Neural cell (in vitro differentiated cells): Measurements from ENCODE around the gene CARD14.

ENCODE experiments used
- EP300 ChIP-seq: fragments of 450-650 bp; conservative IDR thresholded peaks from 2 replicates; pipeline ENCODE4 v1.6.1; 2014; ENCODE audit warnings: antibody characterized with exemption, mild to moderate bottlenecking, moderate library complexity; ENCODE audit not compliant: poor library complexity, severe bottlenecking
- EZH2 ChIP-seq: fragments of 200-600, 300-800 bp; shearing (Covaris generic), sonication (generic); IDR thresholded peaks from 2 replicates; pipeline ENCODE4 v1.6.1; 2014; ENCODE audit warnings: antibody characterized with exemption, low read length, borderline replicate concordance, mild to moderate bottlenecking; ENCODE audit not compliant: insufficient read depth, poor library complexity, severe bottlenecking
- MXI1 ChIP-seq: fragments of 450-650 bp; conservative IDR thresholded peaks from 2 replicates; pipeline ENCODE4 v1.6.1; 2014; ENCODE audit warnings: antibody characterized with exemption, mild to moderate bottlenecking; ENCODE audit not compliant: poor library complexity, severe bottlenecking
- POLR2AphosphoS5 ChIP-seq: IDR thresholded peaks from 2 replicates; pipeline ENCODE4 v1.6.1; 2012
- RAD21 ChIP-seq: fragments of 450-650 bp; conservative IDR thresholded peaks from 2 replicates; pipeline ENCODE4 v1.6.1; 2014; ENCODE audit warnings: antibody characterized with exemption, mild to moderate bottlenecking, moderate library complexity
- SMC3 ChIP-seq: fragments of 450-650 bp; conservative IDR thresholded peaks from 2 replicates; pipeline ENCODE4 v1.6.1; 2014; ENCODE audit warnings: antibody characterized with exemption, mild to moderate bottlenecking, moderate library complexity; ENCODE audit not compliant: poor library complexity
- TAF1 ChIP-seq: IDR thresholded peaks from 2 replicates; pipeline ENCODE4 v1.6.1; 2012; ENCODE audit warnings: low read depth
- TF ChIP-seq, protein P1 (sequence below): fragments of 450-650 bp; IDR thresholded peaks from 2 replicates; pipeline ENCODE4 v1.5.1; 2014; ENCODE audit warnings: antibody characterized with exemption, mild to moderate bottlenecking, moderate library complexity; ENCODE audit not compliant: poor library complexity, severe bottlenecking
- TF ChIP-seq, protein P2 (sequence below): IDR thresholded peaks from 2 replicates; pipeline ENCODE4 v1.6.1; 2012; ENCODE audit warnings: borderline replicate concordance

DNA sequence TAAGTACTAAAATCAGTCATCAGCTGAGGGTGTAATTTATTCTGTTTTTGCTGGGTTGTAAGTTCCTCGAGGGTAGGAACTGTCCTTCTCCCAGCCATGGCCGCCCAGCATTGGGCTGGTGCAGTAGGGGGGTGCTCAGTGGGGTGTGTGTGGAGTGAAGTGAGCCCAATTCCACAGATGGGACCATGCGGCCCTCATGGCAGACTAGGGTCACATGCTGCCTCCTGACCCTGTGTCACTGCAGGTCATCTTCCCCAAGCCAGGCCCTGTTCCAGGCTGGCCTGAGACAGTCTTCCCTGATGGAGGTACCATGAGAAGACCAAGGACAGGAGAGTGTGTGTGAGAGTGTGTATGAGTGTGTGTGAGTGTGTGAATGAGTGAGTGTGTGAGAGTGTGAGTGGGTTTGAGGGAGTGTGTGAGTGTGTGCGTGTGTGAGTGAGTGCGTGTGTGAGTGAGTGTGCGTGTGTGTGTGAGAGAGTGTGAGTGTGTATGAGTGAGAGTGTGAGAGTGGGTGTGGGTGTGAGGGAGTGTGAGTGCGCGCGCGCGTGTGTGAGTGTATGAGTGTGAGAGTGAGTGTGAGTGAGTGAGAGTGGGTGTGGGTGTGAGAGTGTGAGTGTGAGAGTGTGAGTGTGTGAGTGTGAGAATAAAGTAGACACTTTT, 54.1 kb downstream of the CARD14 start:
- no peak for TF ChIP-seq EP300
- TF ChIP-seq, protein P1, sequence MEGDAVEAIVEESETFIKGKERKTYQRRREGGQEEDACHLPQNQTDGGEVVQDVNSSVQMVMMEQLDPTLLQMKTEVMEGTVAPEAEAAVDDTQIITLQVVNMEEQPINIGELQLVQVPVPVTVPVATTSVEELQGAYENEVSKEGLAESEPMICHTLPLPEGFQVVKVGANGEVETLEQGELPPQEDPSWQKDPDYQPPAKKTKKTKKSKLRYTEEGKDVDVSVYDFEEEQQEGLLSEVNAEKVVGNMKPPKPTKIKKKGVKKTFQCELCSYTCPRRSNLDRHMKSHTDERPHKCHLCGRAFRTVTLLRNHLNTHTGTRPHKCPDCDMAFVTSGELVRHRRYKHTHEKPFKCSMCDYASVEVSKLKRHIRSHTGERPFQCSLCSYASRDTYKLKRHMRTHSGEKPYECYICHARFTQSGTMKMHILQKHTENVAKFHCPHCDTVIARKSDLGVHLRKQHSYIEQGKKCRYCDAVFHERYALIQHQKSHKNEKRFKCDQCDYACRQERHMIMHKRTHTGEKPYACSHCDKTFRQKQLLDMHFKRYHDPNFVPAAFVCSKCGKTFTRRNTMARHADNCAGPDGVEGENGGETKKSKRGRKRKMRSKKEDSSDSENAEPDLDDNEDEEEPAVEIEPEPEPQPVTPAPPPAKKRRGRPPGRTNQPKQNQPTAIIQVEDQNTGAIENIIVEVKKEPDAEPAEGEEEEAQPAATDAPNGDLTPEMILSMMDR = no peak
- no peak for TF ChIP-seq EZH2
- no peak for TF ChIP-seq POLR2AphosphoS5
- no peak for TF ChIP-seq TAF1
- no peak for TF ChIP-seq SMC3
- no peak for TF ChIP-seq RAD21
- no peak for TF ChIP-seq MXI1
- TF ChIP-seq, protein P2, sequence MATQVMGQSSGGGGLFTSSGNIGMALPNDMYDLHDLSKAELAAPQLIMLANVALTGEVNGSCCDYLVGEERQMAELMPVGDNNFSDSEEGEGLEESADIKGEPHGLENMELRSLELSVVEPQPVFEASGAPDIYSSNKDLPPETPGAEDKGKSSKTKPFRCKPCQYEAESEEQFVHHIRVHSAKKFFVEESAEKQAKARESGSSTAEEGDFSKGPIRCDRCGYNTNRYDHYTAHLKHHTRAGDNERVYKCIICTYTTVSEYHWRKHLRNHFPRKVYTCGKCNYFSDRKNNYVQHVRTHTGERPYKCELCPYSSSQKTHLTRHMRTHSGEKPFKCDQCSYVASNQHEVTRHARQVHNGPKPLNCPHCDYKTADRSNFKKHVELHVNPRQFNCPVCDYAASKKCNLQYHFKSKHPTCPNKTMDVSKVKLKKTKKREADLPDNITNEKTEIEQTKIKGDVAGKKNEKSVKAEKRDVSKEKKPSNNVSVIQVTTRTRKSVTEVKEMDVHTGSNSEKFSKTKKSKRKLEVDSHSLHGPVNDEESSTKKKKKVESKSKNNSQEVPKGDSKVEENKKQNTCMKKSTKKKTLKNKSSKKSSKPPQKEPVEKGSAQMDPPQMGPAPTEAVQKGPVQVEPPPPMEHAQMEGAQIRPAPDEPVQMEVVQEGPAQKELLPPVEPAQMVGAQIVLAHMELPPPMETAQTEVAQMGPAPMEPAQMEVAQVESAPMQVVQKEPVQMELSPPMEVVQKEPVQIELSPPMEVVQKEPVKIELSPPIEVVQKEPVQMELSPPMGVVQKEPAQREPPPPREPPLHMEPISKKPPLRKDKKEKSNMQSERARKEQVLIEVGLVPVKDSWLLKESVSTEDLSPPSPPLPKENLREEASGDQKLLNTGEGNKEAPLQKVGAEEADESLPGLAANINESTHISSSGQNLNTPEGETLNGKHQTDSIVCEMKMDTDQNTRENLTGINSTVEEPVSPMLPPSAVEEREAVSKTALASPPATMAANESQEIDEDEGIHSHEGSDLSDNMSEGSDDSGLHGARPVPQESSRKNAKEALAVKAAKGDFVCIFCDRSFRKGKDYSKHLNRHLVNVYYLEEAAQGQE = no peak
